ENCODE data around the gene TSPAN18. TPM values are rescaled to one million over a fixed set of nuclear protein-coding genes. Genes with fewer than 3 reads are reported as not detected.
"Not testable (repeated sequence)": the region's sequence is repeated elsewhere in the genome, so short reads cannot be mapped to it uniquely, and the experiment has no call there.

The TSPAN18 gene
- total RNA-seq, 2 experiments from 2014 or later, result 38.7 to 42.3 TPM

DNA sequence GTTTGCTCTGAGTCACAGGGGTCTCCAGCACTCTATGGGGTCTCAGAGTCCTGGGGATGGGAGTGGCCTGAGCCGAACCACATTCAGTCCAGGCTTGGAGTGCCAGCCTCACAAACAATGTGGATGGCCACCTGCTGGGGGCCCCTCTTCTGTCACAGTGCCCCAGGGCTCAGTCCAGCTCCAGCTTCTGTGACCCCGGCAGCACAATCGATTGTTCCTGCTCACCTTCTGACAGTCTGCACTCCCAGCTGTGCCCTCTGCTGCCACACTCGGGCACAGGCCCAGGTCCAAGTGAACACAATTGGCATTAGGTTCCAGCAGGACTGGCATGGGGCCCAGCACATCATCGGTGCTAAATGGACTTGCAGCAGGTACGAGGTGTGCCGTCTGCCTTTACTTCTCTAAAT lies 139.1 kb downstream of the TSPAN18 start:
- peaks cover 25% of the 10 kb centered on the region for H3K4me1 Mint-ChIP-seq
- no peak overlapping the region for H3K4me3 Mint-ChIP-seq
- DNase-seq, result no peak
- POLR2A ChIA-PET, result interaction anchor here (1.1 kb wide), 1 partner anchor 17 kb away, joined by 3 read pairs; no protein-coding TSS in a partner anchor
- no peaks in the 10 kb centered on the region for H3K9me3 Mint-ChIP-seq
- H3K27ac Mint-ChIP-seq, result no peak overlapping the region
- CTCF ChIA-PET, result no interaction called here
- H3K36me3 Mint-ChIP-seq (ENCODE audit: low read depth), result peaks cover 10% of the 10 kb centered on the region
- peaks cover 37% of the 10 kb centered on the region for H3K27me3 Mint-ChIP-seq

DNA sequence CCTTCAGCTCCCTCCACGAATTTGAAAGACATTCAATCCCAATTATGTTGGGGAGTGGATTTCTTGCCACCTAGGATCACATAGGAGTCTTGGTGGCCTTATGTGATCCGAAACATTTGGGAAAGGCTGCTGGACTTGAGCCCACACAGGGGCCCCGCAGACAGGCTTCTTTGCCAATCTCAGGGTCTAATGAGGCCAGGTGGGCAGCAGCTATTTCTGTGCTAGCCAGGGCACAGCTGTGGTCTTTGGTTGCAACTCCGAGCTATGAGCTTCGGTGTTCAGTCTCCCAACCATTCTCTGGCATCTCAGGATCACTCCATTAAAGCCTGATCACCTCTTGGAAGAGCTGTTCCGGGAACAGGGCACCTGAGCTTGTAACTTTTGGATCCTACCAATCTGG lies 139.5 kb downstream of the TSPAN18 start:
- CTCF ChIA-PET, result no interaction called here
- DNase-seq, result no peak
- Mint-ChIP-seq H3K4me1 (peaks cover 22% of the 10 kb centered on the region), H3K27me3 (peaks cover 34% of the 10 kb centered on the region), H3K27ac (no peak overlapping the region), H3K9me3 (peaks cover 4% of the 10 kb centered on the region), H3K4me3 (no peak overlapping the region), H3K36me3 (ENCODE audit: low read depth) (peaks cover 12% of the 10 kb centered on the region)
- POLR2A ChIA-PET, result interaction anchor here (1.1 kb wide), 1 partner anchor 17 kb away, joined by 3 read pairs; no protein-coding TSS in a partner anchor

DNA sequence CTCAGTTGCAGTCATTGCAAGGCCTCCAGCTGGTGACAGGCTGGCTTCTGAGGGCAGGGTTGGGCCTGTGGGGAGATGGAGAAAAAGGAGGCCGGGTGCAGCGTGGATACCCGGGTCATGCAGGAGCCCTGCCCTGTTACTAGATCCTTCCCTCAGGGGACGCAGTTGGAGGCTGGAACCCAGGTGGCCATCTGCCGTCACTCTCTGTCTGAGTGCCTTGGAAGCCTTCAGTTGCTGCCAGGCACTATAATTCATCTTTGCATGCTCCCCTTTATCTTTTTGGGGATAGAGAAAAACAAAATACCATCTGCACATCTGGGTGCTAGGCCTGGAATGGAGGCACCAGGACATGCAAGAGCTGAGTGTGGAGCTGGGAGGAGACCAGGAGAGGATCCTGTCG lies 141.3 kb downstream of the TSPAN18 start:
- Mint-ChIP-seq H3K4me1 (peaks cover 5% of the 10 kb centered on the region), H3K36me3 (ENCODE audit: low read depth) (peaks cover 5% of the 10 kb centered on the region), H3K9me3 (peaks cover 4% of the 10 kb centered on the region), H3K27ac (no peak overlapping the region), H3K4me3 (no peak overlapping the region), H3K27me3 (peaks cover 25% of the 10 kb centered on the region)
- ChIA-PET POLR2A (no interaction called here), CTCF (no interaction called here)
- DNase-seq, result no peak

DNA sequence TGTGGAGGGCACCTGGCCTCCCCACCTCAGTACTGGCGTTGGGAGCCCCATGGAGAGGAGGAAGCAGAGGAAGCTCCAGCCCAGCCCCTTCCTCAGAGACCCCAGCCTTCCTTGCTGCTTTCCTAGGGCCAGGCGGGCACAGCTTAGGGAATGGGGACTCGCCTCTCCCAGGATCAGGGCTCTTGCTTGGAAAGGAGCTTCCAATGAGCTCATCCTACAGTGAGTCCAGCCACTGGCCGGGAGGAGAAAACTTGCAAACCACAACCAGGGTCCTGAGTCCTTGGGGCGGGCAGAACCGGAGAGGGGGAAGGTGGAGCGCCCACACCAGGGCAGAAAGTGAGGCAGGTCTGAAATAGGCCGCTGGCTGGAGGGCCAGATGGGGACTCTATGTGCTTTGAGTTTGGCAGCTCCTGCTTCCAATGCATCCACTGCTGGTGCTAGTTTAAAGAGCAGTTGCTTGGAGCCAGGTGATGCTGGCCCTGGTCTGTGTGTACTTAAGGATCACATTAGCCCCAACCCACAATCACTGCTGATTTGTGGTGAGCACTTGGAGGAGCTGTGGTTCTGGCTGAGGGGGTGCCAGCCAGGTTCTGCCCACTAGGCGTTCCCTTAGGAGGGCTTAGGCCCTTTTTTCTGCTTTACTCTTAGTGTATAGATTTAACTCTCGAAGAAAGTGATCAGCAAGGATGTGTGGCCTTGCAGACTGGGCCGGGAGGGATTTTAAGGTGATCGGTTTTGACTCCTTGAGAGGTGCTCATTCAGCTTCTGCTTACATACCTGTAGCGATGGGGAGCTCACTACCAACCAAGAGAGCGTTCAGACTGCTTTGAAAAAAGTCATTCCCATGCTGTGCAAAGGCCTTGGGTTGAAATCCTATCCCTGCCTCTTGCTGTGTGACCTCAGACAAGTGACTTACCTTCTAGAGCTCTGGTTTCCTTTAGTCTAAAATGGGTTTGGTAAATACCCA lies 142.0 kb downstream of the TSPAN18 start:
- H3K4me1 Mint-ChIP-seq, result peaks cover 5% of the 10 kb centered on the region
- H3K27ac Mint-ChIP-seq, result no peak overlapping the region
- no peak overlapping the region for H3K4me3 Mint-ChIP-seq
- POLR2A ChIA-PET, result no interaction called here
- DNase-seq, result no peak
- peaks cover 5% of the 10 kb centered on the region for H3K36me3 Mint-ChIP-seq (ENCODE audit: low read depth)
- peaks cover 4% of the 10 kb centered on the region for H3K9me3 Mint-ChIP-seq
- H3K27me3 Mint-ChIP-seq, result peaks cover 20% of the 10 kb centered on the region
- CTCF ChIA-PET, result interaction anchor here (0.5 to 2.3 kb wide), 3 partner anchors 58 to 100 kb away, joined by 3 to 5 read pairs (median 3); no protein-coding TSS in a partner anchor

DNA sequence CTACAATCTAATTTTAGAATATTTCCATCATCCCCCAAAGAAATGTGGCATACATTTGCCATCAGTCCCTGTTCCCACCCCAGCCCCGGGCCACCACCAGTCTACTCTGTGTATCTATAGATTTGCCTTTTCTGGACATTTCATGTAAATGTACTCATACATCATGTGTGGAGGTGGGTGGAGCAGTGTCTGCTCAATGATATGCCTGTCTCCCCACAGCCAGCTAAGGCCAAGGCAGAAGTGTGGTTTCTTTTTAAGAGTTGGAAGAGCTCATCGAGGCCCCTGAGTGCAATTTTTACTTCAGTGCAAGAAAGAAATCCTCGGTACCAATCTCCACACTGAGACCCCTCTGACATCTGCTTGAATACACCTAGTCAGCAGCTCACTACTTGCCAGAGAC lies 143.4 kb downstream of the TSPAN18 start:
- no peak overlapping the region for H3K4me3 Mint-ChIP-seq
- H3K27ac Mint-ChIP-seq, result no peak overlapping the region
- DNase-seq, result no peak
- ChIA-PET CTCF (interaction anchor here (0.9 to 2.3 kb wide), 4 partner anchors 8 to 95 kb away, joined by 3 to 5 read pairs (median 3); no protein-coding TSS in a partner anchor), POLR2A (no interaction called here)
- peaks cover 5% of the 10 kb centered on the region for H3K36me3 Mint-ChIP-seq (ENCODE audit: low read depth)
- peaks cover 12% of the 10 kb centered on the region for H3K27me3 Mint-ChIP-seq
- peaks cover 5% of the 10 kb centered on the region for H3K4me1 Mint-ChIP-seq
- H3K9me3 Mint-ChIP-seq, result peaks cover 4% of the 10 kb centered on the region

DNA sequence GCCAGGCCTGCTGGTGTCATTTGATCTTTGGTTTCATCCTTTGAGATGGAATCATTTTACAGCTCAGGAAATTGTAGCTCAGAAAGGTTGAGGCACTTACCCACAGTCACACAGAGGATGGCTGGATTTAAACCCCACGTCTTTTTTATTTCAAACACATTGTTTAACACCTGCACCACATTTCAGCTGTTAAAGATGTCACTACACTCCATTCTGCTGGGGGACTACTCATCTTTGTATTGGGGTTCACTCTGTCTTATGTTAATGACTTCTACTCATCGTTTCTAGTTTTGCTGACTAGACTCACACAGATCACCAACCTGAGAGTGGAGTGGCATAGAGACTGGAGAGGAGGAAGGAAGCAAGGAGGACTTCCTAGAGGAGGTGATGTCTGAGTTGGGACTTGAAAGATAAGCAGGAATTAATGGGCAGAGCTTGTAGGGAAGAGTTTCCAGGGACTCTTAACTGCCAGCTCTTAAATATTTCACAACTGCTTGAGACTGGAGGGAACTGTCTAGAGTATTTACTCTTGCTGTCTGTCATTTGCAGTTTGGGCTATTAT lies 143.9 kb downstream of the TSPAN18 start:
- POLR2A ChIA-PET, result no interaction called here
- Mint-ChIP-seq H3K36me3 (ENCODE audit: low read depth) (peaks cover 5% of the 10 kb centered on the region), H3K27me3 (peaks cover 10% of the 10 kb centered on the region), H3K9me3 (peaks cover 4% of the 10 kb centered on the region), H3K27ac (no peak overlapping the region), H3K4me3 (no peak overlapping the region), H3K4me1 (peaks cover 5% of the 10 kb centered on the region)
- CTCF ChIA-PET, result interaction anchor here (0.9 to 2.3 kb wide), 3 partner anchors 8 to 96 kb away, joined by 3 to 5 read pairs (median 3); no protein-coding TSS in a partner anchor
- DNase-seq, result no peak

DNA sequence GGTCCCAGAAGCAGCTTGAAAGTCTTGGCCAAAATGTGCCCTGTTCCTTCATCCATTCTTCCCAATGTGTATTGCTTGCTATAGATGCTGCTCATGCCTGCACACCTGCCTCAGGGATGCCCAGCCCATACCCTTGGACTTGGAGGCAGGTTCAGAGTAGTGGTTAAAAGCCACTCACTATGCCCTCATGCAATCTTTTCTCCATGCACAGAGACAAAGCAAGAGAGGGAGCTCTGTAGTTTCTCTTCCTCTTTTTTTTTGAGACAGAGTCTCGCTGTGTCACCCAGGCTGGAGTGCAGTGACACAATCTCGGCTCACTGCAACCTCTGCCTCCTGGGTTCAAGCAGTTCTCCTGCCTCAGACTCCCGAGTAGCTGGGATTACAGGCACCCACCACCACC lies 144.9 kb downstream of the TSPAN18 start:
- H3K27me3 Mint-ChIP-seq; H3K4me3 Mint-ChIP-seq; CTCF ChIA-PET; H3K4me1 Mint-ChIP-seq; H3K27ac Mint-ChIP-seq; H3K9me3 Mint-ChIP-seq; H3K36me3 Mint-ChIP-seq (ENCODE audit: low read depth); DNase-seq: not testable (repeated sequence)
- POLR2A ChIA-PET, result interaction anchor here (0.6 kb wide), 1 partner anchor 70 kb away, joined by 3 read pairs; no protein-coding TSS in a partner anchor

DNA sequence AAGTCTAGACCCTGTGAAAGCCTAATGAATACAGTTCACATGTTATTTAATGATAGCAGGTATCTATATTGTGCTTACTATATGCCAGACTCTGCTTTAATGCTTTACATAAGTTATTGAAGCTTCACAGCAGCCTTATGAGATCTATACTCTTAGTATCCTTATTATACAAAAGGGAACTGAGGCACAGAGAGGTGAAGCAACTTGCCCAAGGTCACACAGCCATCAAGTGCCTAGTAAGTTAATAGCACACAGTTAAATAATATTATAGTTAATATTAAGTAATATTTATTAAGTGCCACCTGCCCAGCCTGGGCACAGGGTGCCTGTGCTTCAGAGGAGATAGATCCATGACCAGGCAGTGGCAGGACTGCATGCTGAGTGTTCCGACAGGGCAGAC lies 145.8 kb downstream of the TSPAN18 start:
- H3K36me3 Mint-ChIP-seq (ENCODE audit: low read depth), result peaks cover 5% of the 10 kb centered on the region
- ChIA-PET POLR2A (no interaction called here), CTCF (no interaction called here)
- peaks cover 4% of the 10 kb centered on the region for H3K9me3 Mint-ChIP-seq
- H3K4me1 Mint-ChIP-seq, result peaks cover 3% of the 10 kb centered on the region
- no peak for DNase-seq
- H3K27ac Mint-ChIP-seq, result no peak overlapping the region
- peaks cover 8% of the 10 kb centered on the region for H3K27me3 Mint-ChIP-seq
- H3K4me3 Mint-ChIP-seq, result no peak overlapping the region

DNA sequence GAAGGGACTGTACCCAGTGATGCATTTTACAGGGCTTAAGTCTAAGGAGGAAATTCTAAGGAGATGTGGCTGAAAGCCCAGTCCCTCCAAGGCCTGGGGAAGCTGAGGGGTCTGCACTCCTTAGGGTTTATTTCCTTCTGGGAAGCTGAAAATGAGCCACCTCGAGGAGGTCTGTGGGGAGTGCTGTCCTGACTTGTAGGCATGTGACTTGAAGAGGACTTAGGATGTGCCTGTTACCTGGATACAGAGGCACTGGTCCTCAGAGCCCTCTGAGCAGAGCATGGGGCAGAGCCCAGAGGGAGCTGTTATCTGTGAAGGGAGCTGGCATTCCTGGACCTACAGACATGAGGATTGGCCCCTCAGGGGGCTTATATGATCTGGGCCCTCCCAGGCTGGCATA lies 146.8 kb downstream of the TSPAN18 start:
- DNase-seq, result no peak
- H3K4me3 Mint-ChIP-seq, result no peak overlapping the region
- H3K36me3 Mint-ChIP-seq (ENCODE audit: low read depth), result peaks cover 5% of the 10 kb centered on the region
- H3K4me1 Mint-ChIP-seq, result no peaks in the 10 kb centered on the region
- H3K9me3 Mint-ChIP-seq, result peaks cover 4% of the 10 kb centered on the region
- ChIA-PET CTCF (no interaction called here), POLR2A (no interaction called here)
- no peak overlapping the region for H3K27ac Mint-ChIP-seq
- peaks cover 2% of the 10 kb centered on the region for H3K27me3 Mint-ChIP-seq

DNA sequence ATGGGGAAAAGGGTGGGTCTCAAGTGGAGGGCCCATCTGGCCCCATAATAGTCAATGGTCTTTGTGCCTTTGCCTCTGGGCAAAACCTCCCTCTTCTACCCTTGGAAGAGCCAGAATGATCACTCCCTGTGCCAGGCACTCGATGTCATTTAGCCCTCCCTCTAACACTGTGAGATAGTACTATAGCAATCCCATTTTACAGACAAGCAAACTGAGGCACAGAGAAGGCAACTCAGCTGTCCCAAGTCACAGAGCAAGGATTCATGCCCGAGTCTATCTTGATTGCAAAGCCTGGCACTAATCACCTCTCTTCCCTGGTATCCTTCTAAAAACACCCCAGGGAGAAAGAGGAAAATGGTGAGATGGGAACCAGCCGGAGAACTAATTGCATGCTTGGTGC lies 147.5 kb downstream of the TSPAN18 start:
- CTCF ChIA-PET, result no interaction called here
- no peak for DNase-seq
- H3K9me3 Mint-ChIP-seq, result peaks cover 4% of the 10 kb centered on the region
- POLR2A ChIA-PET, result no interaction called here
- H3K4me1 Mint-ChIP-seq, result no peaks in the 10 kb centered on the region
- peaks cover 5% of the 10 kb centered on the region for H3K36me3 Mint-ChIP-seq (ENCODE audit: low read depth)
- peaks cover 1% of the 10 kb centered on the region for H3K27me3 Mint-ChIP-seq
- no peak overlapping the region for H3K4me3 Mint-ChIP-seq
- no peak overlapping the region for H3K27ac Mint-ChIP-seq

DNA sequence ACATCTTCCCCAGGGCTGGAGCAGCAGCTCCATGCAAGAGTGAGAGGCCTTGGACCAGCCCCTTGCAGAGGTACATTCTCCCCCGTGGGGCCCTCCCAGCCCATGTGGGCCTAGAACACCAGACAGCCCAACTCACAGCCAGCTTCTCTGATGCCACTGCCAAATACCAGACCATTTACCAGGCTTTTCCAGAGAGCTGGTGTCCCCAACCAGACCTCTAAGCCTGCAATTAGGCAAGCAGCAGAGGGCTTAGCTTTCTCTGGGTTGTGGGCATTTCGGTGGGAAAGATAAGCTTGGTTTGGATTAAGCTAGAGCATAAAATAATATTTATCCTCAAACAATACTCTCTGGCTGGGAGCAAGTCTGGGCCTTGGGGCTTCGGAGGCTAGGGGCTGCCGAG lies 148.3 kb downstream of the TSPAN18 start:
- CTCF ChIA-PET, result interaction anchor here (1.0 to 1.6 kb wide), 3 partner anchors 36 to 318 kb away, joined by 3 to 6 read pairs (median 4); no protein-coding TSS in a partner anchor
- Mint-ChIP-seq H3K27me3 (peaks cover 1% of the 10 kb centered on the region), H3K36me3 (ENCODE audit: low read depth) (peaks cover 5% of the 10 kb centered on the region), H3K27ac (no peak overlapping the region), H3K4me3 (no peak overlapping the region), H3K4me1 (no peaks in the 10 kb centered on the region), H3K9me3 (peaks cover 4% of the 10 kb centered on the region)
- POLR2A ChIA-PET, result no interaction called here
- DNase-seq, result no peak

DNA sequence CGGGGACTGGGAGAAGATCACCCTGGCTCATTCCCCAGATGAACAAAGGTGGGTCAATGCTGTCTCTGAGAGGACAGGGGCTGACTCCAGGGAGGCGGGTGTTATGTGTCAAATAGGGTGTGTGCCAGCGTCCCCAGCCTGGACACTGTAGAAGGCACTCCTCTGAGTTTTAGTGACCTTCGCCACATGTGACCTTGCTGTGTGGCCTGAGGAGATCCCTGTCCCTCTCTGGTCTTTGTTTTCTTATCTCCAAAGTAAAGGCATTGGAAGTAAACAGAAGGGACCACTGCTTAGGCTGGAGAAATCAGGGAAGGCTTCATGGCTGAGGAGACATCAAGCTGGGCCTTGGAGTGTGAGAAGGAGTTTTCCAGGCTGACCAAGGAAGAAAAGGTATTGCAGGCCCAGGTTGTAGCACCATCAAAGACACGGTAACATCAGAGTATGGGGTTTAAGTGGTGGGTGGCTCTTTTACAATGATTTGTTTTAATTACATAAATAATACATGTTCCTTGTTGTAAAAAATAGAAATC lies 149.5 kb downstream of the TSPAN18 start:
- POLR2A ChIA-PET, result no interaction called here
- H3K4me1 Mint-ChIP-seq, result no peaks in the 10 kb centered on the region

DNA sequence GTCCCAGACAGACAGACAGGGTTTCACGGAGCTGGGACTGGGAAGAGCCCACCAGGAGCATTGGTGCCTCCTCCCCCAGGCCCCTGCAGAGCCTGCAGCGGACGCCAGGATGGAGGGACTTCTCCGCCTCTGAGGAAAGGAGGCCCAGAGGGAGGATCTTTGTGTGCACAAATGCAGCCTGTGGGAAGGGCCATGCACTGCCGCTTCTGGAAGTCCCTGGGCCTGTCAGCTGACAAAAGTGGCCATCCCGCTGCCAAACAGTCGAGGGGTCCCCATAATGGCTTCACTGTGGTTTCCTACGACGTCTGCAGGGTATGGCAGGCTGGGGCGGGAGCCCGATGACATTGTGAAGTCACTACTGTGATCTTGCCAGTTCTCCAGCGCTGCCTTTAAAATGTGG lies 150.1 kb downstream of the TSPAN18 start:
- no peaks in the 10 kb centered on the region for H3K36me3 Mint-ChIP-seq (ENCODE audit: low read depth)

More for the DNA sequence above, 149.5 kb downstream of the TSPAN18 start:
- no peak for DNase-seq
- peaks cover under 1% of the 10 kb centered on the region for H3K9me3 Mint-ChIP-seq
- H3K27me3 Mint-ChIP-seq, result peaks cover 5% of the 10 kb centered on the region
- H3K4me3 Mint-ChIP-seq, result no peak overlapping the region
- CTCF ChIA-PET, result interaction anchor here (1.5 to 1.6 kb wide), 2 partner anchors 35 to 50 kb away, joined by 4 to 6 read pairs; no protein-coding TSS in a partner anchor
- no peaks in the 10 kb centered on the region for H3K36me3 Mint-ChIP-seq (ENCODE audit: low read depth)
- no peak overlapping the region for H3K27ac Mint-ChIP-seq

More for the DNA sequence above, 150.1 kb downstream of the TSPAN18 start:
- Mint-ChIP-seq H3K27me3 (peaks cover 4% of the 10 kb centered on the region), H3K4me3 (no peak overlapping the region), H3K9me3 (no peaks in the 10 kb centered on the region), H3K4me1 (no peaks in the 10 kb centered on the region), H3K27ac (no peak overlapping the region)
- ChIA-PET CTCF (interaction anchor here (1.6 kb wide), 1 partner anchor 50 kb away, joined by 6 read pairs; no protein-coding TSS in a partner anchor), POLR2A (no interaction called here)
- no peak for DNase-seq

Data from activated CD4-positive, alpha-beta memory T cell treated with anti-CD3 and anti-CD28 coated beads, Interleukin-2, amount 10 ng/mL, durations not matched to agents 7 days and 5 days (primary cell).